K562 (cell line): Measurements from ENCODE around the gene HTT-AS. TPM values are rescaled to one million over a fixed set of nuclear protein-coding genes. Genes with fewer than 3 reads are reported as not detected.

ENCODE experiments used
- ATAC-seq: fragments of 200-7000 bp; cut with Tn5 transposase; 3 replicates; pipeline ENCODE4 v1.9.1; 2020; ENCODE audit warnings: moderate library complexity
- BruUV-seq: library from RNA; stranded (reverse); fragments of 400-500 nt; replicated peaks from 2 replicates; lab custom pipeline; 2021; lab: Mats Ljungman, UMichigan
- CTCF ChIA-PET: fragments of 300-600 bp; formaldehyde crosslinking; extraction: SDS; loops from one replicate; lab custom pipeline; 2021; ENCODE audit warnings: low intra/inter-chr PET ratio; lab: Yijun Ruan, JAX
- POLR2A ChIA-PET: fragments of 300-600, 350-650 bp; sonication (Branson Sonifier 250); formaldehyde crosslinking; extraction: SDS; loops from one replicate; lab custom pipeline; 2021; ENCODE audit warnings: antibody characterized with exemption, inconsistent platforms; lab: Yijun Ruan, JAX
- DNase-seq, 4 experiments: peaks; one replicate each; pipeline versions ENCODE4 v3.0.0 to v3.0.0-alpha.2; 2011 to 2018; ENCODE audit warnings: low spot score in 3 of 4, mixed read lengths in 3 of 4; ENCODE audit errors: extremely low read depth in 1 of 4
- FAIRE-seq: peaks from 2 replicates; lab custom pipeline; 2011; peaks lifted over from hg19 to GRCh38; lab: Jason Lieb, UNC
- H2AFZ ChIP-seq: 2 replicates; pipeline ENCODE4 v1.6.0; 2011; ENCODE audit warnings: low read depth, low read length, control low read depth, inconsistent platforms
- H3K27ac ChIP-seq: fragments of 200-600 bp; 3 replicates; pipeline ENCODE4 v1.8.0; 2011; ENCODE audit warnings: low read depth, mild to moderate bottlenecking, control low read depth, inconsistent platforms, low read length, moderate library complexity, mixed read lengths; ENCODE audit errors: extremely low read depth
- H3K27me3 ChIP-seq, 2 experiments: fragments of 300-600 bp in 1 of 2; 2 replicates in 1 of 2; 3 replicates in 1 of 2; pipeline versions ENCODE4 v1.6.0 to v1.8.0; 2011; ENCODE audit warnings: inconsistent platforms in 2 of 2, low read length in 2 of 2, mild to moderate bottlenecking in 1 of 2, mixed read lengths in 1 of 2, moderate library complexity in 1 of 2; ENCODE audit not compliant: control insufficient read depth in 2 of 2, insufficient read depth in 2 of 2
- H3K36me3 ChIP-seq: fragments of 300-600 bp; 3 replicates; pipeline ENCODE4 v1.8.0; 2011; ENCODE audit warnings: mild to moderate bottlenecking, low read length, inconsistent platforms; ENCODE audit not compliant: control insufficient read depth, insufficient read depth
- H3K4me1 ChIP-seq, 2 experiments: fragments of 200-600 bp in 1 of 2; replicated peaks in 1 of 2; 2 replicates in 1 of 2; 3 replicates in 1 of 2; pipeline versions ENCODE4 v1.5.1 to v1.8.0; 2011; ENCODE audit warnings: inconsistent platforms in 2 of 2, low read length in 2 of 2, mild to moderate bottlenecking in 1 of 2, mixed read lengths in 1 of 2, moderate library complexity in 1 of 2; ENCODE audit not compliant: control insufficient read depth in 2 of 2, insufficient read depth in 2 of 2
- H3K4me2 ChIP-seq: 2 replicates; pipeline ENCODE4 v1.6.1; 2011; ENCODE audit warnings: low read length, control low read depth, inconsistent platforms, mixed read lengths; ENCODE audit not compliant: insufficient read depth
- H3K4me3 ChIP-seq: fragments of 200-600 bp; sonication (generic), shearing (Covaris generic); 2 replicates; pipeline ENCODE4 v1.5.1; 2016; ENCODE audit warnings: control low read depth, inconsistent platforms
- H3K79me2 ChIP-seq: fragments of 200-600 bp; 3 replicates; pipeline ENCODE4 v1.8.0; 2011; ENCODE audit warnings: low read length, inconsistent platforms; ENCODE audit not compliant: control insufficient read depth, insufficient read depth
- H3K9ac ChIP-seq, 2 experiments: 2 replicates each; pipeline versions ENCODE4 v1.6.0 to v1.6.1; 2011; ENCODE audit warnings: low read depth in 2 of 2, low read length in 2 of 2, control low read depth in 1 of 2, inconsistent platforms in 1 of 2, mild to moderate bottlenecking in 1 of 2, mixed read lengths in 1 of 2; ENCODE audit not compliant: insufficient read depth in 1 of 2
- H3K9me1 ChIP-seq: one replicate; pipeline ENCODE4 v1.6.0; 2011; ENCODE audit warnings: inconsistent platforms, mild to moderate bottlenecking, low read length, moderate library complexity; ENCODE audit not compliant: control insufficient read depth, insufficient read depth
- H3K9me3 ChIP-seq: replicated peaks from 2 replicates; pipeline ENCODE4 v1.5.1; 2011; ENCODE audit warnings: low read depth, low read length, inconsistent platforms; ENCODE audit not compliant: control insufficient read depth, insufficient read depth
- H4K20me1 ChIP-seq: replicated peaks from 2 replicates; pipeline ENCODE4 v1.6.1; 2011; ENCODE audit warnings: low read length, inconsistent platforms, mixed read lengths; ENCODE audit not compliant: control insufficient read depth, insufficient read depth
- BHLHE40 ChIP-seq: IDR thresholded peaks from 2 replicates; pipeline ENCODE4 v1.6.1; 2011; ENCODE audit warnings: low read length, improper control_type of control experiment
- CBX8 ChIP-seq: fragments of 200-600 bp; sonication (generic); IDR thresholded peaks from 2 replicates; pipeline ENCODE4 v1.6.1; 2012; ENCODE audit warnings: borderline replicate concordance, mixed run types, low read depth, mild to moderate bottlenecking, moderate library complexity, mixed read lengths, low read length, control low read depth, inconsistent platforms; ENCODE audit not compliant: poor library complexity, severe bottlenecking; ENCODE audit errors: extremely low read depth
- CEBPG ChIP-seq, 3 experiments: fragments of 200-800 bp in 1 of 3; sonication (Bioruptor generic) in 1 of 3; sonication (generic) in 1 of 3; formaldehyde crosslinking in 1 of 3; IDR thresholded peaks in 2 of 3; conservative IDR thresholded peaks in 1 of 3; 2 replicates each; pipeline versions ENCODE4 v1.6.1 to v1.8.0; 2016 to 2022; ENCODE audit warnings: missing compliant biosample characterization in 2 of 3, missing genetic modification characterization in 2 of 3, mild to moderate bottlenecking in 1 of 3, missing genetic modification reagents in 1 of 3
- NEUROD1 ChIP-seq: fragments of 150-350 bp; IDR thresholded peaks from 2 replicates; pipeline ENCODE4 v1.6.1; 2014; ENCODE audit warnings: borderline replicate concordance, low read length, low read depth; ENCODE audit not compliant: partially characterized antibody
- WGBS: fragments of 100-300 bp; shearing (Covaris generic); methylation state at CpG from one replicate; pipeline ENCODE4 v1.1.6; 2016; ENCODE audit warnings: low coverage, mixed read lengths; ENCODE audit not compliant: insufficient coverage; ENCODE audit errors: missing lambda C conversion rate; 5-methylcytosine and 5-hydroxymethylcytosine counted together
- in situ Hi-C: fragments of 300-500 bp; cut with MboI; formaldehyde crosslinking; loops from 4 replicates; pipeline ENCODE4 v1.15.0; 2018; ENCODE audit warnings: inconsistent platforms, mixed read lengths
- intact Hi-C: fragments of 100-400 bp; cut with micrococcal nuclease; formaldehyde crosslinking; loops from 2 replicates; pipeline ENCODE4 v1.14.2; 2022
- polyA plus RNA-seq, 8 experiments: library from polyadenylated mRNA; depleted of rRNA in 4 of 8; stranded (reverse) in 5 of 8; unstranded in 3 of 8; fragments of >200 nt; fragmentation: Nextera tagmentation in 2 of 8; fragmentation: Illumina TruSeq in 1 of 8; extraction: Ambion mirVana in 2 of 8; extraction: Trizol in 1 of 8; gene quantifications; 2 replicates each; pipeline versions ENCODE4 v1.2.1 to v1.2.3, GENCODE V29; 2011 to 2014; ENCODE audit warnings: inconsistent platforms in 1 of 8, missing spikeins in 1 of 8
- total RNA-seq, 7 experiments: library from RNA; depleted of rRNA in 6 of 7; stranded (reverse); fragments of >200 nt in 6 of 7; fragmentation: Illumina TruSeq in 2 of 7; extraction: Trizol in 2 of 7; gene quantifications; 2 replicates each; pipeline versions ENCODE4 v1.2.1 to v1.2.3, GENCODE V29; 2011 to 2021; ENCODE audit warnings: low replicate concordance in 1 of 7
- TF ChIP-seq, protein P1 (sequence below), 3 experiments: IDR thresholded peaks in 2 of 3; conservative IDR thresholded peaks in 1 of 3; 2 replicates each; pipeline ENCODE4 v1.5.1; 2011 to 2012; ENCODE audit warnings: low read length in 3 of 3, mild to moderate bottlenecking in 3 of 3, control low read depth in 2 of 3, improper control_type of control experiment in 1 of 3, inconsistent platforms in 1 of 3, low read depth in 1 of 3, mixed read lengths in 1 of 3, moderate library complexity in 1 of 3; ENCODE audit not compliant: insufficient read depth in 2 of 3
- TF ChIP-seq, protein P2 (sequence below), 2 experiments: IDR thresholded peaks; 2 replicates each; pipeline ENCODE4 v1.6.1; 2011; ENCODE audit warnings: borderline replicate concordance in 1 of 2, control low read depth in 1 of 2, low read depth in 1 of 2, low read length in 1 of 2, mild to moderate bottlenecking in 1 of 2, mixed read lengths in 1 of 2, moderate library complexity in 1 of 2; ENCODE audit not compliant: insufficient read depth in 1 of 2, insufficient read length in 1 of 2, poor library complexity in 1 of 2, severe bottlenecking in 1 of 2; ENCODE audit errors: extremely low read depth in 1 of 2

Gene HTT-AS
- total and polyA plus RNA-seq, 9 of the 15 experiments (the other 6 are each of a cell fraction or from before 2014, with no cell fraction given) = not detected

DNA sequence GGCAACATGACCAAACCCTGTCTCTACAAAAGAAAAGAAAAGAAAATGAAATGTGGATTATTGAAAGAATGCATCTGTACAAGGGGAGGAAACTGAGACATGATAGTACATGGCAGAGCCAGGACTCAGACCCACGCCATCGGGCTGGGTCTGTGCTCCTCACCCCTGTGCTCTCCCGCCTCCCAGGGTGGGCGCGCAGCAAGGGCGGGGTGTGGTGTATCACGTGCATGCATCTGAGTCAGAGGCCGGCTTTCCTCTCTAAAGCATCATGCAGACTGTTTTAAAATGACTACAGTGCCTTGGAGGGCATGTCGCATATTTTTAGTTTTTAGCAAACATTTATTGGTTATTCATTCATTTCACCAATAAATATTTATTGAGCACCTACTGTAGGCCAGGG is 47.8 kb downstream of the HTT-AS start:
- in situ Hi-C loops = no loop called here
- no peak overlapping the region for H3K27ac ChIP-seq
- peaks cover 51 to 82% of the 10 kb centered on the region in 2 experiments for H3K27me3 ChIP-seq
- TF ChIP-seq, protein P1, sequence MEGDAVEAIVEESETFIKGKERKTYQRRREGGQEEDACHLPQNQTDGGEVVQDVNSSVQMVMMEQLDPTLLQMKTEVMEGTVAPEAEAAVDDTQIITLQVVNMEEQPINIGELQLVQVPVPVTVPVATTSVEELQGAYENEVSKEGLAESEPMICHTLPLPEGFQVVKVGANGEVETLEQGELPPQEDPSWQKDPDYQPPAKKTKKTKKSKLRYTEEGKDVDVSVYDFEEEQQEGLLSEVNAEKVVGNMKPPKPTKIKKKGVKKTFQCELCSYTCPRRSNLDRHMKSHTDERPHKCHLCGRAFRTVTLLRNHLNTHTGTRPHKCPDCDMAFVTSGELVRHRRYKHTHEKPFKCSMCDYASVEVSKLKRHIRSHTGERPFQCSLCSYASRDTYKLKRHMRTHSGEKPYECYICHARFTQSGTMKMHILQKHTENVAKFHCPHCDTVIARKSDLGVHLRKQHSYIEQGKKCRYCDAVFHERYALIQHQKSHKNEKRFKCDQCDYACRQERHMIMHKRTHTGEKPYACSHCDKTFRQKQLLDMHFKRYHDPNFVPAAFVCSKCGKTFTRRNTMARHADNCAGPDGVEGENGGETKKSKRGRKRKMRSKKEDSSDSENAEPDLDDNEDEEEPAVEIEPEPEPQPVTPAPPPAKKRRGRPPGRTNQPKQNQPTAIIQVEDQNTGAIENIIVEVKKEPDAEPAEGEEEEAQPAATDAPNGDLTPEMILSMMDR (IDR thresholded peaks at IDR 0.05 in 2 of 3, conservative IDR thresholded peaks at IDR 0.05 in 1 of 3; ENCODE audit: insufficient read depth in 2 of 3, low read depth in 1 of 3, low read length in 3 of 3) = no peak
- TF ChIP-seq CBX8 = peak; percentile 32
- no peak for TF ChIP-seq CEBPG (CRISPR knock-in tag; IDR thresholded peaks at IDR 0.05)
- TF ChIP-seq CEBPG (tag; conservative IDR thresholded peaks at IDR 0.05 in 1 of 2, IDR thresholded peaks at IDR 0.05 in 1 of 2) = no peak
- no peak for TF ChIP-seq NEUROD1
- TF ChIP-seq BHLHE40 = peak; percentile 29; the same call in 1 of the 2 replicates
- TF ChIP-seq, protein P2, sequence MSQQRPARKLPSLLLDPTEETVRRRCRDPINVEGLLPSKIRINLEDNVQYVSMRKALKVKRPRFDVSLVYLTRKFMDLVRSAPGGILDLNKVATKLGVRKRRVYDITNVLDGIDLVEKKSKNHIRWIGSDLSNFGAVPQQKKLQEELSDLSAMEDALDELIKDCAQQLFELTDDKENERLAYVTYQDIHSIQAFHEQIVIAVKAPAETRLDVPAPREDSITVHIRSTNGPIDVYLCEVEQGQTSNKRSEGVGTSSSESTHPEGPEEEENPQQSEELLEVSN (IDR thresholded peaks at IDR 0.05; ENCODE audit: borderline replicate concordance in 1 of 2, extremely low read depth in 1 of 2, insufficient read depth in 1 of 2, insufficient read length in 1 of 2, low read depth in 1 of 2, low read length in 1 of 2, poor library complexity in 1 of 2, severe bottlenecking in 1 of 2) = peak in 1 of 2 experiments; percentile 50
- no peak overlapping the region for H2AFZ ChIP-seq
- DNase-seq = no peak
- POLR2A ChIA-PET = no interaction called here
- H3K4me3 ChIP-seq = no peak overlapping the region
- CTCF ChIA-PET = no interaction called here
- BruUV-seq = no TSS peak
- 0 out of 3 replicates have a peak, but pooled peaks have one; percentile 33 for ATAC-seq
- H4K20me1 ChIP-seq = no peaks in the 10 kb centered on the region; the same call in 1 of the 2 replicates
- H3K9me3 ChIP-seq = 0 out of 2 replicates have a peak, but pooled peaks cover 2% of the 10 kb centered on the region
- no peaks in the 10 kb centered on the region for H3K9me1 ChIP-seq
- H3K4me2 ChIP-seq = no peak overlapping the region
- WGBS = 0% methylated on average over 9 of the region's 9 CpGs
- FAIRE-seq = no peak
- no peaks in the 10 kb centered on the region for H3K79me2 ChIP-seq
- no peak overlapping the region for H3K9ac ChIP-seq
- intact Hi-C loops = no loop called here
- H3K4me1 ChIP-seq = no peaks in the 10 kb centered on the region; a peak in 1 of 5 replicates
- H3K36me3 ChIP-seq = no peaks in the 10 kb centered on the region
